ENCODE results near the gene SPATA6L.
A peak's percentile ranks its signal among the peaks of the same experiment; 100 is the strongest.

SPATA6L gene

GRCh38 chr9:4603830-4604229 lies 62.5 kb downstream of the SPATA6L start:
- Histone ChIP-seq H3K27me3 (ENCODE audit: low read length) (no peaks in the 10 kb centered on the region), H3K4me2 (ENCODE audit: low read depth, low read length, poor library complexity, severe bottlenecking) (no peak overlapping the region), H3K9ac (ENCODE audit: low read length) (no peak overlapping the region), H3K36me3 (ENCODE audit: low read length) (no peaks in the 10 kb centered on the region), H3K27ac (ENCODE audit: low read depth, low read length) (no peak overlapping the region), H3K4me3 (ENCODE audit: insufficient read depth, low read length, poor library complexity, severe bottlenecking) (no peak overlapping the region), H3K79me2 (ENCODE audit: insufficient read depth, low read length) (no peaks in the 10 kb centered on the region), H3K9me3 (ENCODE audit: insufficient read depth, low read length) (no peaks in the 10 kb centered on the region), H4K20me1 (ENCODE audit: low read depth, low read length) (no peaks in the 10 kb centered on the region), H3F3A (ENCODE audit: insufficient read depth) (no peaks in the 10 kb centered on the region), H3K9me2 (replicated peaks; ENCODE audit: insufficient read depth, low read length) (no peaks in the 10 kb centered on the region), H2AFZ (ENCODE audit: low read depth, low read length, severe bottlenecking) (no peak overlapping the region)
- no peak for TF ChIP-seq EZH2phosphoT487 (conservative IDR thresholded peaks at IDR 0.05; ENCODE audit: low read length)
- TF ChIP-seq, protein P1, sequence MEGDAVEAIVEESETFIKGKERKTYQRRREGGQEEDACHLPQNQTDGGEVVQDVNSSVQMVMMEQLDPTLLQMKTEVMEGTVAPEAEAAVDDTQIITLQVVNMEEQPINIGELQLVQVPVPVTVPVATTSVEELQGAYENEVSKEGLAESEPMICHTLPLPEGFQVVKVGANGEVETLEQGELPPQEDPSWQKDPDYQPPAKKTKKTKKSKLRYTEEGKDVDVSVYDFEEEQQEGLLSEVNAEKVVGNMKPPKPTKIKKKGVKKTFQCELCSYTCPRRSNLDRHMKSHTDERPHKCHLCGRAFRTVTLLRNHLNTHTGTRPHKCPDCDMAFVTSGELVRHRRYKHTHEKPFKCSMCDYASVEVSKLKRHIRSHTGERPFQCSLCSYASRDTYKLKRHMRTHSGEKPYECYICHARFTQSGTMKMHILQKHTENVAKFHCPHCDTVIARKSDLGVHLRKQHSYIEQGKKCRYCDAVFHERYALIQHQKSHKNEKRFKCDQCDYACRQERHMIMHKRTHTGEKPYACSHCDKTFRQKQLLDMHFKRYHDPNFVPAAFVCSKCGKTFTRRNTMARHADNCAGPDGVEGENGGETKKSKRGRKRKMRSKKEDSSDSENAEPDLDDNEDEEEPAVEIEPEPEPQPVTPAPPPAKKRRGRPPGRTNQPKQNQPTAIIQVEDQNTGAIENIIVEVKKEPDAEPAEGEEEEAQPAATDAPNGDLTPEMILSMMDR (IDR thresholded peaks at IDR 0.05; ENCODE audit: insufficient read depth, low read length, poor library complexity, severe bottlenecking): no peak

DNA sequence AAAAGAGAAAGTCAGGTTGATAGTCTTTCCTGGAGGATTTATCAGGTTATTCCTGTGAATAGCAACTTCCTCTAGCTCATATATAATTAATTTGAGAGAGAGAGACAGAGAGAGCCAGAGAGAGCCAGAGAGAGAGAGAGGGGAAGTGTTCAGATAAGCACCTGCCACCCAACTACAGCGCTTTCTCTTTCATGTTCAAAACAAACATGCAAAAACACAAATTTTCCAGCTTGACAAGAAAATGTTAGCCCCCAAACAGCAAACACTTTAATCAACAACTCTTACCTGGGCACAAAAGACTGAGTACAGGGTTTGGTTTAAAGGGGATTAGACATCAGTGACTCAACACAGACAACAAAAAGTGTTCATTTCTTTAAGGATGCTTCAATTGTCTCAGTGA lies 65.9 kb downstream of the SPATA6L start:
- no peaks in the 10 kb centered on the region for H3K27me3 ChIP-seq (ENCODE audit: low read length)
- H3K9me3 ChIP-seq (ENCODE audit: insufficient read depth, low read length): no peaks in the 10 kb centered on the region
- no peak overlapping the region for H2AFZ ChIP-seq (ENCODE audit: low read depth, low read length, severe bottlenecking)
- no peak overlapping the region for H3K4me2 ChIP-seq (ENCODE audit: low read depth, low read length, poor library complexity, severe bottlenecking)
- no peaks in the 10 kb centered on the region for H3K9me2 ChIP-seq (replicated peaks; ENCODE audit: insufficient read depth, low read length)
- no peaks in the 10 kb centered on the region for H3K36me3 ChIP-seq (ENCODE audit: low read length)
- no peak overlapping the region for H3K27ac ChIP-seq (ENCODE audit: low read depth, low read length)
- no peaks in the 10 kb centered on the region for H3K79me2 ChIP-seq (ENCODE audit: insufficient read depth, low read length)
- no peaks in the 10 kb centered on the region for H3F3A ChIP-seq (ENCODE audit: insufficient read depth)
- H3K4me3 ChIP-seq (ENCODE audit: insufficient read depth, low read length, poor library complexity, severe bottlenecking): no peak overlapping the region
- no peaks in the 10 kb centered on the region for H4K20me1 ChIP-seq (ENCODE audit: low read depth, low read length)
- no peak overlapping the region for H3K9ac ChIP-seq (ENCODE audit: low read length)
- TF ChIP-seq EZH2phosphoT487 (conservative IDR thresholded peaks at IDR 0.05; ENCODE audit: low read length): no peak
- TF ChIP-seq, protein P1 (IDR thresholded peaks at IDR 0.05; ENCODE audit: insufficient read depth, low read length, poor library complexity, severe bottlenecking): no peak

GRCh38 chr9:4596165-4596922 lies 69.9 kb downstream of the SPATA6L start:
- peak overlapping the region; percentile 65 for H2AFZ ChIP-seq (ENCODE audit: low read depth, low read length, severe bottlenecking)

More at GRCh38 chr9:4596165-4596922, 69.9 kb downstream of the SPATA6L start:
- Histone ChIP-seq H3K79me2 (ENCODE audit: insufficient read depth, low read length) (no peaks in the 10 kb centered on the region), H3K4me3 (ENCODE audit: insufficient read depth, low read length, poor library complexity, severe bottlenecking) (no peak overlapping the region), H3K27ac (ENCODE audit: low read depth, low read length) (no peak overlapping the region), H3K9me2 (replicated peaks; ENCODE audit: insufficient read depth, low read length) (no peaks in the 10 kb centered on the region), H4K20me1 (ENCODE audit: low read depth, low read length) (no peaks in the 10 kb centered on the region), H3K27me3 (ENCODE audit: low read length) (no peaks in the 10 kb centered on the region), H3K9ac (ENCODE audit: low read length) (no peak overlapping the region), H3K36me3 (ENCODE audit: low read length) (no peaks in the 10 kb centered on the region), H3K9me3 (ENCODE audit: insufficient read depth, low read length) (no peaks in the 10 kb centered on the region), H3F3A (ENCODE audit: insufficient read depth) (no peaks in the 10 kb centered on the region), H3K4me2 (ENCODE audit: low read depth, low read length, poor library complexity, severe bottlenecking) (no peak overlapping the region)
- TF ChIP-seq, protein P1 (IDR thresholded peaks at IDR 0.05; ENCODE audit: insufficient read depth, low read length, poor library complexity, severe bottlenecking): no peak
- TF ChIP-seq EZH2phosphoT487 (conservative IDR thresholded peaks at IDR 0.05; ENCODE audit: low read length): no peak

Data from SU-DHL-6 (cell line).